ENCODE results near the gene FNTB.

The FNTB gene

DNA sequence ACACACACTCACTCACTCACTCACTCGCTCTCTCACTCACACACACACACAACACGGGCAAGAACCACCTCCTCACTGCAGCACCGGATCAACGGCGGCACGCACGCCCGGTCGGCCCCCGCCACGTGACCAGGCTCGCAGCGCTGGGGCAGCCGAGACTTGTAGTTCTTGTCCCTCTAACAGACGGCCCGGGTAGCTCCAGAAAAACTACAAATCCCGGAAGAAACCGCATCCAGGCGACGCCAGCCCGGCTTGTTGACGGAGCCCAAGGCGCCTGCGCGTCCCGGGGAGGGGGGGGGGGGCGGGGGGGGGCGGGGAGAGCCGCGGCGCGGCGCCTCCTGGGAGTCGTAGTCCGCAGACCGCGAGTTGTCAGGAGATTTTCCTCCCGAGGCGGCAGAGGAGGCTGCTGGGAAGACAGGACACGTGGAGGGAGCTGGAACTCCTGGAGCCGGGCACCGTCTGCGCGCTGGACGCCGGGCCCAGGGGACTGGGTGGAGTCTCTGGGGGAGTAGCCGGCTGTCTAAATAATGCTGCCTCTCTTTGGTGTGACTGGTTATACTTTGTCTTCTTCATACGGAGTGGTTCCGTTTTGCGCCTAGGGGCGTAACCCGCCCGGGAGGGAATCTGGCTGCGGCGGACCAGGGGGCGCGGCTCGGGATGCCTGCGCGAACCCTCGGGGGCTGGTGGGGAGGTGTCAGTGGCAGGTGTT, 115.9 kb downstream of the FNTB start, which contains the start of gene MAX:
TSS of gene MAX (minus strand) at position 77 of the 709 bp plus-strand sequence. CDS start 178 bp downstream, outside the sequence.
- Histone ChIP-seq H3K79me2 (ENCODE audit: control insufficient read depth, low read length) (peaks cover 45% of the 10 kb centered on the region), H3K27ac (ENCODE audit: low read depth, low read length) (peak within 1 kb of the TSS; percentile 69), H3K4me2 (ENCODE audit: low read length) (peak within 1 kb of the TSS; percentile 74), H3K4me3 (ENCODE audit: low read length) (peak within 1 kb of the TSS; percentile 89), H3F3A (ENCODE audit: control insufficient read depth, insufficient read depth) (no peaks in the 10 kb centered on the region), H3K9me3 (ENCODE audit: control insufficient read depth, insufficient read depth, low read length) (no peaks in the 10 kb centered on the region), H3K27me3 (ENCODE audit: control insufficient read depth, low read length) (no peaks in the 10 kb centered on the region), H4K20me1 (ENCODE audit: control insufficient read depth, insufficient read depth, low read depth, low read length) (no peaks in the 10 kb centered on the region), H3K4me1 (ENCODE audit: control insufficient read depth, low read length) (peaks cover 44% of the 10 kb centered on the region), H3K9me2 (replicated peaks; ENCODE audit: control insufficient read depth, low read length) (no peaks in the 10 kb centered on the region), H3K36me3 (ENCODE audit: control insufficient read depth, low read length) (peaks cover 21% of the 10 kb centered on the region)
- TF ChIP-seq CTCF (IDR thresholded peaks at IDR 0.05; ENCODE audit: low read depth, low read length, poor library complexity, severe bottlenecking) (no peak), EZH2phosphoT487 (IDR thresholded peaks at IDR 0.05; ENCODE audit: borderline replicate concordance, low read length) (no peak)

- H3K27me3 ChIP-seq (ENCODE audit: control insufficient read depth, low read length) = no peaks in the 10 kb centered on the region
- peaks cover 40% of the 10 kb centered on the region for H3K4me1 ChIP-seq (ENCODE audit: control insufficient read depth, low read length)
- peak overlapping the region; percentile 86 for H3K4me3 ChIP-seq (ENCODE audit: low read length)
- no peaks in the 10 kb centered on the region for H4K20me1 ChIP-seq (ENCODE audit: control insufficient read depth, insufficient read depth, low read depth, low read length)
- H3K9me3 ChIP-seq (ENCODE audit: control insufficient read depth, insufficient read depth, low read length) = no peaks in the 10 kb centered on the region
- peak overlapping the region; percentile 64 for H3K4me2 ChIP-seq (ENCODE audit: low read length)
- H3K9me2 ChIP-seq (replicated peaks; ENCODE audit: control insufficient read depth, low read length) = no peaks in the 10 kb centered on the region
- TF ChIP-seq CTCF (IDR thresholded peaks at IDR 0.05; ENCODE audit: low read depth, low read length, poor library complexity, severe bottlenecking) (peak; percentile 30), EZH2phosphoT487 (IDR thresholded peaks at IDR 0.05; ENCODE audit: borderline replicate concordance, low read length) (no peak)
- H3K36me3 ChIP-seq (ENCODE audit: control insufficient read depth, low read length) = peaks cover 14% of the 10 kb centered on the region
- no peaks in the 10 kb centered on the region for H3F3A ChIP-seq (ENCODE audit: control insufficient read depth, insufficient read depth)
- H3K79me2 ChIP-seq (ENCODE audit: control insufficient read depth, low read length) = peaks cover 38% of the 10 kb centered on the region
- H3K27ac ChIP-seq (ENCODE audit: low read depth, low read length) = no peak overlapping the region
These were observed 116.6 kb downstream of the FNTB start for GRCh38 chr14:65103150-65103760.

DNA sequence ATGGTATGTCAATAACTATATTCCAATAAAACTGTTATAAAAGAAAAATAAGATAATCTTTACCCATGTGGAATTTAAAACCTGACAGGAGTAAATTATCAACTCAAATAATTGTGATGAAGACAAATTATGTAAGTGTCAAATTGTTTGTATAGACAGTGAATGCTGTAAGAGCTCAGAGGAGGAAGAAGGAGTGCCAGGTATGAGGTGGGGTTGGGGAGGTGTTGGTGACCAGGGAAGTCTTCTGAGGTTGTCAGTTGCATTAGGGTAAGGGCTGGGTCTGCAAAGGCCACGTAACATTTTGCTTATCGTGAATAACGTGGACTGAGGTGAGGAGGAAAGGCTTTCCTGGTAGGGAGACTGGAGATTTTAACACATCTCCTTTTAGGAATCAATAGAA, 118.1 kb downstream of the FNTB start:
- TF ChIP-seq CTCF (IDR thresholded peaks at IDR 0.05; ENCODE audit: low read depth, low read length, poor library complexity, severe bottlenecking) = no peak
- no peak for TF ChIP-seq EZH2phosphoT487 (IDR thresholded peaks at IDR 0.05; ENCODE audit: borderline replicate concordance, low read length)
- Histone ChIP-seq H3K9me2 (replicated peaks; ENCODE audit: control insufficient read depth, low read length) (no peaks in the 10 kb centered on the region), H3K27me3 (ENCODE audit: control insufficient read depth, low read length) (no peaks in the 10 kb centered on the region), H3K4me1 (ENCODE audit: control insufficient read depth, low read length) (peaks cover 24% of the 10 kb centered on the region), H3K36me3 (ENCODE audit: control insufficient read depth, low read length) (peaks cover 7% of the 10 kb centered on the region; the same call in 1 of the 2 replicates), H4K20me1 (ENCODE audit: control insufficient read depth, insufficient read depth, low read depth, low read length) (no peaks in the 10 kb centered on the region), H3K4me3 (ENCODE audit: low read length) (no peak overlapping the region), H3F3A (ENCODE audit: control insufficient read depth, insufficient read depth) (no peaks in the 10 kb centered on the region), H3K9me3 (ENCODE audit: control insufficient read depth, insufficient read depth, low read length) (no peaks in the 10 kb centered on the region), H3K27ac (ENCODE audit: low read depth, low read length) (no peak overlapping the region), H3K4me2 (ENCODE audit: low read length) (no peak overlapping the region), H3K79me2 (ENCODE audit: control insufficient read depth, low read length) (peaks cover 23% of the 10 kb centered on the region)
